Liver (tissue), 9 donors: Measurements from ENCODE around the gene CARD9. TPM values are rescaled to one million over a fixed set of nuclear protein-coding genes. Genes with fewer than 3 reads are reported as not detected.

Experiments used
- DNase-seq: peaks from one replicate; pipeline ENCODE4 v3.0.0-alpha.2; 2017; ENCODE audit warnings: low spot score
- H3K27ac ChIP-seq, 2 donors: one replicate each; pipeline ENCODE4 v1.7.0; 2013; ENCODE audit warnings: inconsistent platforms in 2 of 2, low read length in 2 of 2, control low read depth in 1 of 2, low read depth in 1 of 2, mild to moderate bottlenecking in 1 of 2
- H3K27me3 ChIP-seq, 4 donors: one replicate each; pipeline versions ENCODE4 v1.6.1 to v1.7.0; 2013; ENCODE audit warnings: low read length in 3 of 4, inconsistent platforms in 1 of 4, mild to moderate bottlenecking in 1 of 4, moderate library complexity in 1 of 4; ENCODE audit not compliant: control insufficient read depth in 4 of 4, insufficient read depth in 4 of 4
- H3K36me3 ChIP-seq, 4 donors: one replicate each; pipeline versions ENCODE4 v1.6.1 to v1.7.0; 2013; ENCODE audit warnings: low read length in 3 of 4, mild to moderate bottlenecking in 3 of 4, low read depth in 1 of 4, moderate library complexity in 1 of 4; ENCODE audit not compliant: control insufficient read depth in 4 of 4, insufficient read depth in 3 of 4
- H3K4me1 ChIP-seq, 4 donors: one replicate each; pipeline versions ENCODE4 v1.6.1 to v1.7.0; 2013; ENCODE audit warnings: low read length in 3 of 4, mild to moderate bottlenecking in 3 of 4, moderate library complexity in 1 of 4; ENCODE audit not compliant: control insufficient read depth in 4 of 4, insufficient read depth in 4 of 4
- H3K4me3 ChIP-seq, 3 donors: one replicate each; pipeline versions ENCODE4 v1.6.1 to v1.7.0; 2013; ENCODE audit warnings: low read length in 3 of 3, control low read depth in 1 of 3, low read depth in 1 of 3, mild to moderate bottlenecking in 1 of 3
- H3K9ac ChIP-seq, 2 donors: one replicate each; pipeline ENCODE4 v1.7.0; 2013; ENCODE audit warnings: low read length in 2 of 2, mild to moderate bottlenecking in 2 of 2, moderate library complexity in 2 of 2, control low read depth in 1 of 2, low read depth in 1 of 2
- H3K9me3 ChIP-seq, 4 donors: one replicate each; pipeline versions ENCODE4 v1.6.1 to v1.7.0; 2013; ENCODE audit warnings: low read length in 3 of 4; ENCODE audit not compliant: control insufficient read depth in 4 of 4
- EGR1 ChIP-seq, 2 donors: IDR thresholded peaks; 2 replicates each; pipeline ENCODE4 v1.6.1; 2016 to 2018; ENCODE audit warnings: antibody characterized with exemption in 2 of 2, low read depth in 2 of 2
- FOXA1 ChIP-seq: IDR thresholded peaks from 2 replicates; pipeline ENCODE4 v1.6.1; 2016; ENCODE audit warnings: antibody characterized with exemption
- FOXA2 ChIP-seq: IDR thresholded peaks from 2 replicates; pipeline ENCODE4 v1.6.1; 2016; ENCODE audit warnings: antibody characterized with exemption
- GABPA ChIP-seq, 2 donors: IDR thresholded peaks in 1 of 2; conservative IDR thresholded peaks in 1 of 2; 2 replicates each; pipeline ENCODE4 v1.6.1; 2016; ENCODE audit warnings: antibody characterized with exemption in 2 of 2, mild to moderate bottlenecking in 1 of 2, moderate library complexity in 1 of 2
- HNF4A ChIP-seq, 2 donors: conservative IDR thresholded peaks; 2 replicates each; pipeline ENCODE4 v1.6.1; 2016; ENCODE audit warnings: antibody characterized with exemption in 2 of 2, mild to moderate bottlenecking in 2 of 2
- HNF4G ChIP-seq: IDR thresholded peaks from 2 replicates; pipeline ENCODE4 v1.6.1; 2016; ENCODE audit warnings: antibody characterized with exemption
- JUND ChIP-seq, 2 donors: IDR thresholded peaks; 2 replicates each; pipeline ENCODE4 v1.6.1; 2016; ENCODE audit warnings: antibody characterized with exemption in 2 of 2
- NR2F2 ChIP-seq: IDR thresholded peaks from 2 replicates; pipeline ENCODE4 v1.6.1; 2016; ENCODE audit warnings: antibody characterized with exemption
- RAD21 ChIP-seq, 2 donors: IDR thresholded peaks; 2 replicates each; pipeline ENCODE4 v1.6.1; 2016; ENCODE audit warnings: antibody characterized with exemption in 2 of 2, mild to moderate bottlenecking in 2 of 2
- RXRA ChIP-seq, 2 donors: IDR thresholded peaks; 2 replicates each; pipeline ENCODE4 v1.6.1; 2017 to 2018; ENCODE audit warnings: antibody characterized with exemption in 2 of 2, mild to moderate bottlenecking in 1 of 2
- SP1 ChIP-seq: IDR thresholded peaks from 2 replicates; pipeline ENCODE4 v1.6.1; 2018; ENCODE audit warnings: antibody characterized with exemption, mild to moderate bottlenecking
- TAF1 ChIP-seq: conservative IDR thresholded peaks from 2 replicates; pipeline ENCODE4 v1.6.1; 2016; ENCODE audit warnings: antibody characterized with exemption, mild to moderate bottlenecking
- YY1 ChIP-seq: IDR thresholded peaks from 2 replicates; pipeline ENCODE4 v1.6.1; 2016; ENCODE audit warnings: antibody characterized with exemption, mild to moderate bottlenecking
- WGBS: extraction: QIAGEN DNeasy Blood & Tissue Kit; methylation state at CpG from one replicate; pipeline ENCODE4 v1.1.7; 2013; 5-methylcytosine and 5-hydroxymethylcytosine counted together
- polyA plus RNA-seq, 2 donors: library from polyadenylated mRNA; stranded (reverse) in 1 of 2; unstranded in 1 of 2; fragments of 200-250 nt in 1 of 2; fragments of >200 nt in 1 of 2; fragmentation: Nextera tagmentation in 1 of 2; extraction: Ambion mirVana in 1 of 2; gene quantifications; one replicate each; pipeline versions ENCODE4 v1.2.1 to v1.2.3, GENCODE V29; 2013 to 2015
- total RNA-seq, 2 donors: library from RNA; depleted of rRNA; stranded (reverse); fragments of >200 nt; gene quantifications; one replicate each; pipeline ENCODE4 v1.2.3, GENCODE V29; 2014
- TF ChIP-seq, protein P1 (sequence below): fragments of 150-350 bp; IDR thresholded peaks from 2 replicates; pipeline ENCODE4 v1.5.1; 2017; ENCODE audit warnings: improper control_type of control experiment, low read depth, low read length; ENCODE audit not compliant: missing input control
- TF ChIP-seq, protein P2 (sequence below): IDR thresholded peaks from 2 replicates; pipeline ENCODE4 v1.6.1; 2016; ENCODE audit warnings: antibody characterized with exemption, mild to moderate bottlenecking
- TF ChIP-seq, protein P3 (sequence below): IDR thresholded peaks from 2 replicates; pipeline ENCODE4 v1.6.1; 2016; ENCODE audit warnings: antibody characterized with exemption
- TF ChIP-seq, protein P4 (sequence below): IDR thresholded peaks from 2 replicates; pipeline ENCODE4 v1.6.1; 2016; ENCODE audit warnings: antibody characterized with exemption
- TF ChIP-seq, protein P5 (sequence below): IDR thresholded peaks from 2 replicates; pipeline ENCODE4 v1.6.1; 2016; ENCODE audit warnings: antibody characterized with exemption
- donor health status: healthy.
- donor health status: healthy.
- donor health status: healthy.
- donor health status: healthy.
- donor health status: healthy.

The CARD9 gene
- total and polyA plus RNA-seq, 4 donors, result 0.25 to 5.3 (median 2.2) TPM

DNA sequence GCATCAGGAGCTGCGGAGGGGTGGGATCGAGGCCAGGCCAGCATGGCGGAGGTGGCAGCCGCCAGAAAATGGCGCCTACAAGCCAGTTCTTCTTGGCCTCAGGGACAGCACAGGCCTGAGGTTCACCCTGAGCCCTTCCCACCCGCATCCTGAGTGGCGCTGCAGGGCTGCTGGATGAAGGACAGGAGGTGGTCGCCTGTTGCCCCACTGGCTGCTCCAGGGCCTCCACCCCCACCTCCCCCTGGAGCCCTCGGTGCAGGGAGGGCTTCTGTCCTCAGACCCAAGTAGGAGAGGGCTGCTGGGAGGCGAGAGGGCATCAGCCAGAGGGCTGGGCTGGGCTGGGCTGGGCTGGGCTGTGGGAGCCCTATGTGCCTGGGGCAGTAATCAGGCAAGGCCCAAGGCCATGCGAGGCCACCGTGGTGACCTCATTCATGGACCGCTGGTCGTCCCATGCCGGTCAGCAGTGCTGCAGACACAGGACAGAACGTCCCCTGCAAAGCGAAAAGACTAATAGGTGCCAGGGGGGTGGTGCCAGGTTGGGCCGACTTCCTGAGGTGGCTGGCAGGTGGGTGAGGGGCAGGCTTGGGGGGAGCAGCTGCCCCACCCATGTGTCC lies 32.3 kb downstream of the CARD9 start:
- Histone ChIP-seq H3K4me1 (peaks cover 0 to 11% (median 6%) of the 10 kb centered on the region in 4 donors), H3K4me3 (no peak overlapping the region), H3K9ac (no peak overlapping the region), H3K27ac (no peak overlapping the region), H3K36me3 (no peaks in the 10 kb centered on the region), H3K27me3 (no peaks in the 10 kb centered on the region), H3K9me3 (no peaks in the 10 kb centered on the region)
- WGBS, result 83% methylated on average over 18 of the region's 18 CpGs
- no peak for DNase-seq
- TF ChIP-seq TAF1, result no peak
- no peak for TF ChIP-seq JUND (IDR thresholded peaks at IDR 0.05)
- TF ChIP-seq RXRA (IDR thresholded peaks at IDR 0.05), result no peak
- TF ChIP-seq EGR1 (IDR thresholded peaks at IDR 0.05; ENCODE audit: low read depth in 2 of 2), result no peak
- TF ChIP-seq NR2F2, result no peak
- no peak for TF ChIP-seq FOXA1
- TF ChIP-seq, protein P1, sequence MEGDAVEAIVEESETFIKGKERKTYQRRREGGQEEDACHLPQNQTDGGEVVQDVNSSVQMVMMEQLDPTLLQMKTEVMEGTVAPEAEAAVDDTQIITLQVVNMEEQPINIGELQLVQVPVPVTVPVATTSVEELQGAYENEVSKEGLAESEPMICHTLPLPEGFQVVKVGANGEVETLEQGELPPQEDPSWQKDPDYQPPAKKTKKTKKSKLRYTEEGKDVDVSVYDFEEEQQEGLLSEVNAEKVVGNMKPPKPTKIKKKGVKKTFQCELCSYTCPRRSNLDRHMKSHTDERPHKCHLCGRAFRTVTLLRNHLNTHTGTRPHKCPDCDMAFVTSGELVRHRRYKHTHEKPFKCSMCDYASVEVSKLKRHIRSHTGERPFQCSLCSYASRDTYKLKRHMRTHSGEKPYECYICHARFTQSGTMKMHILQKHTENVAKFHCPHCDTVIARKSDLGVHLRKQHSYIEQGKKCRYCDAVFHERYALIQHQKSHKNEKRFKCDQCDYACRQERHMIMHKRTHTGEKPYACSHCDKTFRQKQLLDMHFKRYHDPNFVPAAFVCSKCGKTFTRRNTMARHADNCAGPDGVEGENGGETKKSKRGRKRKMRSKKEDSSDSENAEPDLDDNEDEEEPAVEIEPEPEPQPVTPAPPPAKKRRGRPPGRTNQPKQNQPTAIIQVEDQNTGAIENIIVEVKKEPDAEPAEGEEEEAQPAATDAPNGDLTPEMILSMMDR, result no peak
- no peak for TF ChIP-seq GABPA (IDR thresholded peaks at IDR 0.05 in 1 of 2, conservative IDR thresholded peaks at IDR 0.05 in 1 of 2)
- TF ChIP-seq HNF4A (conservative IDR thresholded peaks at IDR 0.05), result no peak
- TF ChIP-seq SP1, result no peak

DNA sequence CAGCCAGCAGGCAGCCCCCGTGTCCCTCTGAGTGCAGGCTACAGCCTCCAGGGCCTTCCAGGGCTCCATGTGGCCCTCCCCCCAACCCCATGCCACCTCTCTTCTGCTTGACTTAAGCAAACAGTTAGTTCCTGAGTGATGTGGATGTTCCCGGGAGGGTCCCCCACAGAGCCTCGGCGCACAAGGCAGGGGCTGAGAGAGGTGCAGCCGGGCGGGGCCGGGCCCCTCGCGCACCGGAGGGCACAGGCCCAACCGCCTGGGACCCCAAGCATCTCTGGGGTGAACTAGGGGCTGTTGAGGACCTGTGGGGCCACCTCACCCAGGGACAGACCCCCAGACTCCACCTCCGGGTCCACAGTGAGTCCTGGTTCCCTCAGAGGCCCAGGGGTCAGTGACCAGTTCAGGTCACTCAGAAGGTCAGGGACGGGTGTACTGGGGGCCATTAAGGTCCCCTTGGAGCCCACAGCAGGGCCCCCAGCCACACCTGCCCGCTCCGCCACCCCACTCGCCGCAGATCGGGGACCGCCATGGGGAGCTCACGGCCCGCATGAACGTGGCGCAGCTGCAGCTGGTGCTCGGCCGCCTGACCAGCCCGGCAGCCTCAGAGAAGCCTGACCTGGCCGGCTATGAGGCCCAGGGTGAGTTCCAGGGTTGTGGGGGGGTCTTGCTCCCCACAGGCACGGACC lies 33.0 kb downstream of the CARD9 start:
- WGBS, result 94% methylated on average over 28 of the region's 28 CpGs
- peaks cover 0 to 8% (median 4%) of the 10 kb centered on the region in 4 donors for H3K4me1 ChIP-seq
- no peak overlapping the region for H3K27ac ChIP-seq
- H3K36me3 ChIP-seq, result no peaks in the 10 kb centered on the region
- TF ChIP-seq GABPA (IDR thresholded peaks at IDR 0.05 in 1 of 2, conservative IDR thresholded peaks at IDR 0.05 in 1 of 2), result no peak
- no peak for TF ChIP-seq HNF4A (conservative IDR thresholded peaks at IDR 0.05)
- TF ChIP-seq HNF4G, result no peak
- TF ChIP-seq, protein P2, sequence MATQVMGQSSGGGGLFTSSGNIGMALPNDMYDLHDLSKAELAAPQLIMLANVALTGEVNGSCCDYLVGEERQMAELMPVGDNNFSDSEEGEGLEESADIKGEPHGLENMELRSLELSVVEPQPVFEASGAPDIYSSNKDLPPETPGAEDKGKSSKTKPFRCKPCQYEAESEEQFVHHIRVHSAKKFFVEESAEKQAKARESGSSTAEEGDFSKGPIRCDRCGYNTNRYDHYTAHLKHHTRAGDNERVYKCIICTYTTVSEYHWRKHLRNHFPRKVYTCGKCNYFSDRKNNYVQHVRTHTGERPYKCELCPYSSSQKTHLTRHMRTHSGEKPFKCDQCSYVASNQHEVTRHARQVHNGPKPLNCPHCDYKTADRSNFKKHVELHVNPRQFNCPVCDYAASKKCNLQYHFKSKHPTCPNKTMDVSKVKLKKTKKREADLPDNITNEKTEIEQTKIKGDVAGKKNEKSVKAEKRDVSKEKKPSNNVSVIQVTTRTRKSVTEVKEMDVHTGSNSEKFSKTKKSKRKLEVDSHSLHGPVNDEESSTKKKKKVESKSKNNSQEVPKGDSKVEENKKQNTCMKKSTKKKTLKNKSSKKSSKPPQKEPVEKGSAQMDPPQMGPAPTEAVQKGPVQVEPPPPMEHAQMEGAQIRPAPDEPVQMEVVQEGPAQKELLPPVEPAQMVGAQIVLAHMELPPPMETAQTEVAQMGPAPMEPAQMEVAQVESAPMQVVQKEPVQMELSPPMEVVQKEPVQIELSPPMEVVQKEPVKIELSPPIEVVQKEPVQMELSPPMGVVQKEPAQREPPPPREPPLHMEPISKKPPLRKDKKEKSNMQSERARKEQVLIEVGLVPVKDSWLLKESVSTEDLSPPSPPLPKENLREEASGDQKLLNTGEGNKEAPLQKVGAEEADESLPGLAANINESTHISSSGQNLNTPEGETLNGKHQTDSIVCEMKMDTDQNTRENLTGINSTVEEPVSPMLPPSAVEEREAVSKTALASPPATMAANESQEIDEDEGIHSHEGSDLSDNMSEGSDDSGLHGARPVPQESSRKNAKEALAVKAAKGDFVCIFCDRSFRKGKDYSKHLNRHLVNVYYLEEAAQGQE, result no peak
- DNase-seq, result no peak
- H3K4me3 ChIP-seq, result no peak overlapping the region
- H3K9me3 ChIP-seq, result no peaks in the 10 kb centered on the region
- no peak overlapping the region for H3K9ac ChIP-seq
- H3K27me3 ChIP-seq, result no peaks in the 10 kb centered on the region

DNA sequence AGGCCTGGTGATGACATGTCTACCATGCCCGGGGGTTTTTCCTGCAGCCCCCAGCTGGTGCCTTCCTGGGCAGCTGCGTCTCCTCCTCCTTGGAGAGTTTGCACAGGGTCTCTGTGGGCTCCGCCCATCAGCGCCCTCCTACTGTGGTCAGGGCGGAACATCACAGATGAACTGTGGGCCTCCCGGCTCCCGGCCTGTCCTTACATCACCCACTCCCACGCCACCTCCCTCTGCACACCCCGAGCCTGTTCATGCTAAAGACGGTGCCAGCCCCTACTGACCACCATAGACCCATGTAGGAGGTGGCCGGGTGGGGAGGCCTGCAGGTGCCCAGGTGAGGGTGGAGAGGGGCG lies 33.5 kb downstream of the CARD9 start:
- DNase-seq, result no peak
- H3K4me3 ChIP-seq, result no peak overlapping the region
- peaks cover 0 to 8% (median 4%) of the 10 kb centered on the region in 4 donors for H3K4me1 ChIP-seq
- no peaks in the 10 kb centered on the region for H3K27me3 ChIP-seq
- H3K27ac ChIP-seq, result no peak overlapping the region
- no peaks in the 10 kb centered on the region for H3K9me3 ChIP-seq
- H3K9ac ChIP-seq, result no peak overlapping the region
- 90% methylated on average over 12 of the region's 12 CpGs for WGBS
- no peaks in the 10 kb centered on the region for H3K36me3 ChIP-seq
- no peak for TF ChIP-seq EGR1 (IDR thresholded peaks at IDR 0.05; ENCODE audit: low read depth in 2 of 2)
- no peak for TF ChIP-seq HNF4A (conservative IDR thresholded peaks at IDR 0.05)
- no peak for TF ChIP-seq YY1
- TF ChIP-seq RAD21 (IDR thresholded peaks at IDR 0.05), result no peak
- TF ChIP-seq, protein P3, sequence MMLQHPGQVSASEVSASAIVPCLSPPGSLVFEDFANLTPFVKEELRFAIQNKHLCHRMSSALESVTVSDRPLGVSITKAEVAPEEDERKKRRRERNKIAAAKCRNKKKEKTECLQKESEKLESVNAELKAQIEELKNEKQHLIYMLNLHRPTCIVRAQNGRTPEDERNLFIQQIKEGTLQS, result no peak
- no peak for TF ChIP-seq FOXA2
- TF ChIP-seq SP1, result no peak
- TF ChIP-seq, protein P4, sequence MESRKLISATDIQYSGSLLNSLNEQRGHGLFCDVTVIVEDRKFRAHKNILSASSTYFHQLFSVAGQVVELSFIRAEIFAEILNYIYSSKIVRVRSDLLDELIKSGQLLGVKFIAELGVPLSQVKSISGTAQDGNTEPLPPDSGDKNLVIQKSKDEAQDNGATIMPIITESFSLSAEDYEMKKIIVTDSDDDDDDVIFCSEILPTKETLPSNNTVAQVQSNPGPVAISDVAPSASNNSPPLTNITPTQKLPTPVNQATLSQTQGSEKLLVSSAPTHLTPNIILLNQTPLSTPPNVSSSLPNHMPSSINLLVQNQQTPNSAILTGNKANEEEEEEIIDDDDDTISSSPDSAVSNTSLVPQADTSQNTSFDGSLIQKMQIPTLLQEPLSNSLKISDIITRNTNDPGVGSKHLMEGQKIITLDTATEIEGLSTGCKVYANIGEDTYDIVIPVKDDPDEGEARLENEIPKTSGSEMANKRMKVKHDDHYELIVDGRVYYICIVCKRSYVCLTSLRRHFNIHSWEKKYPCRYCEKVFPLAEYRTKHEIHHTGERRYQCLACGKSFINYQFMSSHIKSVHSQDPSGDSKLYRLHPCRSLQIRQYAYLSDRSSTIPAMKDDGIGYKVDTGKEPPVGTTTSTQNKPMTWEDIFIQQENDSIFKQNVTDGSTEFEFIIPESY, result no peak
- TF ChIP-seq GABPA (IDR thresholded peaks at IDR 0.05 in 1 of 2, conservative IDR thresholded peaks at IDR 0.05 in 1 of 2), result no peak
- TF ChIP-seq, protein P5, sequence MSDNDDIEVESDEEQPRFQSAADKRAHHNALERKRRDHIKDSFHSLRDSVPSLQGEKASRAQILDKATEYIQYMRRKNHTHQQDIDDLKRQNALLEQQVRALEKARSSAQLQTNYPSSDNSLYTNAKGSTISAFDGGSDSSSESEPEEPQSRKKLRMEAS, result no peak
- no peak for TF ChIP-seq RXRA (IDR thresholded peaks at IDR 0.05)
- no peak for TF ChIP-seq HNF4G
